OCI-LY3 (cell line): ENCODE data around the gene HIVEP2.

Source experiments
- H2AFZ ChIP-seq: fragments of 200-600, 300-600 bp; shearing (Covaris generic); 2 replicates; pipeline ENCODE4 v1.6.0; 2014; ENCODE audit warnings: antibody characterized with exemption, low read depth, low read length
- H3K27ac ChIP-seq: fragments of 200-600, 300-600 bp; sonication (generic); 2 replicates; pipeline ENCODE4 v1.5.1; 2014; ENCODE audit warnings: mild to moderate bottlenecking, low read length, moderate library complexity, mixed read lengths
- H3K27me3 ChIP-seq: fragments of 200-600, 300-600 bp; sonication (generic); 2 replicates; pipeline ENCODE4 v1.6.1; 2014; ENCODE audit warnings: low read depth, low read length, mixed read lengths
- H3K36me3 ChIP-seq: fragments of 200-600, 300-600 bp; sonication (generic); replicated peaks from 2 replicates; pipeline ENCODE3; 2014; ENCODE audit warnings: low read depth, low read length, mixed read lengths
- H3K4me1 ChIP-seq: fragments of 300-600, 200-600 bp; sonication (generic); 2 replicates; pipeline ENCODE4 v1.6.1; 2014; ENCODE audit warnings: low read length, mixed read lengths
- H3K4me2 ChIP-seq: fragments of 200-600, 300-600 bp; sonication (generic); 2 replicates; pipeline ENCODE4 v1.6.1; 2014; ENCODE audit warnings: low read length, mixed read lengths
- H3K4me3 ChIP-seq: fragments of 300-600, 200-600 bp; sonication (generic); 2 replicates; pipeline ENCODE4 v1.5.1; 2014; ENCODE audit warnings: antibody characterized with exemption, mild to moderate bottlenecking, low read length, moderate library complexity
- H3K79me2 ChIP-seq: fragments of 300-600, 200-600 bp; shearing (Covaris generic); 2 replicates; pipeline ENCODE4 v1.6.1; 2014; ENCODE audit warnings: mild to moderate bottlenecking, low read length, mixed read lengths
- H3K9ac ChIP-seq: fragments of 300-600, 200-600 bp; shearing (Covaris generic); 2 replicates; pipeline ENCODE4 v1.6.0; 2014; ENCODE audit warnings: mild to moderate bottlenecking, low read length, moderate library complexity
- H3K9me3 ChIP-seq: fragments of 200-600, 300-600 bp; shearing (Covaris generic); 2 replicates; pipeline ENCODE4 v1.6.1; 2014; ENCODE audit warnings: low read length, mixed read lengths; ENCODE audit not compliant: insufficient read depth
- H4K20me1 ChIP-seq: fragments of 200-600, 300-600 bp; sonication (generic); 2 replicates; pipeline ENCODE4 v1.6.1; 2016; ENCODE audit warnings: low read length, mixed read lengths; ENCODE audit not compliant: insufficient read depth
- EZH2phosphoT487 ChIP-seq: fragments of 200-600 bp; shearing (Covaris generic); IDR thresholded peaks from 2 replicates; pipeline ENCODE4 v1.6.1; 2018; ENCODE audit warnings: antibody characterized with exemption, mixed run types, low read depth
- TF ChIP-seq, protein P1 (sequence below): fragments of 200-600, 300-600 bp; sonication (generic); IDR thresholded peaks from 2 replicates; pipeline ENCODE4 v1.5.1; 2014; ENCODE audit warnings: antibody characterized with exemption, low read length, low read depth

The HIVEP2 gene

DNA sequence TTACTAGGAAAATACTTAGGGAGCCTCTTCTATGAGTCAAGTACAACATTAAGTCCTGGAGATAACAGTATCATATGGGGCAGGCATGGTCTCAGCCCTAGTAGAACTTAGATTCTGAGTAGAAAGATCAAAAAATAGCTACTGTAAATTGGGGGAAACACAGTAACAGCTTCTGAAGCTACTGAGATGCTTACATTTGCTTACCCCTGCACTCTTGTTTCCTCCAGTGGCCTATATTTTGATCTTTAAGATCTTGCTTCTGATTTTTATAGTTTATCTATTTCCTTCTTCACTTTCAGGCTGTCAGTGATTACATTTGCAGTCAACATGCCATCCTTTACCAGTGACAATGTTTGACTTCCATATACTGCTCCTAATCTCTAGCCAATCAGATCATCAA is 35.3 kb downstream of the HIVEP2 start:
- H3K4me3 ChIP-seq, result no peak overlapping the region
- no peaks in the 10 kb centered on the region for H3K9me3 ChIP-seq
- peaks cover 53% of the 10 kb centered on the region for H3K79me2 ChIP-seq
- peaks cover 10% of the 10 kb centered on the region; the same call in 1 of the 2 replicates for H4K20me1 ChIP-seq
- no peak overlapping the region for H3K9ac ChIP-seq
- H3K36me3 ChIP-seq, result peaks cover 10% of the 10 kb centered on the region
- H3K27me3 ChIP-seq, result no peaks in the 10 kb centered on the region
- no peak overlapping the region for H2AFZ ChIP-seq
- TF ChIP-seq, protein P1, sequence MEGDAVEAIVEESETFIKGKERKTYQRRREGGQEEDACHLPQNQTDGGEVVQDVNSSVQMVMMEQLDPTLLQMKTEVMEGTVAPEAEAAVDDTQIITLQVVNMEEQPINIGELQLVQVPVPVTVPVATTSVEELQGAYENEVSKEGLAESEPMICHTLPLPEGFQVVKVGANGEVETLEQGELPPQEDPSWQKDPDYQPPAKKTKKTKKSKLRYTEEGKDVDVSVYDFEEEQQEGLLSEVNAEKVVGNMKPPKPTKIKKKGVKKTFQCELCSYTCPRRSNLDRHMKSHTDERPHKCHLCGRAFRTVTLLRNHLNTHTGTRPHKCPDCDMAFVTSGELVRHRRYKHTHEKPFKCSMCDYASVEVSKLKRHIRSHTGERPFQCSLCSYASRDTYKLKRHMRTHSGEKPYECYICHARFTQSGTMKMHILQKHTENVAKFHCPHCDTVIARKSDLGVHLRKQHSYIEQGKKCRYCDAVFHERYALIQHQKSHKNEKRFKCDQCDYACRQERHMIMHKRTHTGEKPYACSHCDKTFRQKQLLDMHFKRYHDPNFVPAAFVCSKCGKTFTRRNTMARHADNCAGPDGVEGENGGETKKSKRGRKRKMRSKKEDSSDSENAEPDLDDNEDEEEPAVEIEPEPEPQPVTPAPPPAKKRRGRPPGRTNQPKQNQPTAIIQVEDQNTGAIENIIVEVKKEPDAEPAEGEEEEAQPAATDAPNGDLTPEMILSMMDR, result no peak
- TF ChIP-seq EZH2phosphoT487, result no peak
- no peak overlapping the region for H3K27ac ChIP-seq
- no peak overlapping the region for H3K4me2 ChIP-seq
- H3K4me1 ChIP-seq, result peaks cover 53% of the 10 kb centered on the region

DNA sequence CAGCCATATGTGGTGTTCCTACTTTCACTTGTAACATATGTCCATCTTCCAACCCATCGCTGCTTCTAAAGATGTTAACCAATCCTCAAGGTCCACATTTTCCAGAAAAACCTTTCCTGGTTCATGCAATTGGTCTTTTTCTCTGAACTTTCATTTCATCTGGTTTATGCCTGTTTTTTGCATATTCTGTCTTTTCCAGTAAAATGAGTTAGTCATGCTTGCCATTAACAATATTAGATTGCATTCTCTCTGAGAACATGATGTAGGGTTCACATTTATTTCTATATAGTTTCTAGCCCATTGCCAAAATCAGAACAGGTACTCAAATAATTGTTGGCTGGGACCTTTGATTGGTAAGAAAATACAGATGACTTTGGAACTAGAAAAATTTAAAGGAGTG is 36.7 kb downstream of the HIVEP2 start:
- Histone ChIP-seq H3K9ac (no peak overlapping the region), H3K4me2 (no peak overlapping the region), H3K27me3 (no peaks in the 10 kb centered on the region), H3K4me3 (no peak overlapping the region), H3K9me3 (no peaks in the 10 kb centered on the region), H3K79me2 (peaks cover 67% of the 10 kb centered on the region), H2AFZ (no peak overlapping the region), H3K4me1 (peaks cover 44% of the 10 kb centered on the region), H4K20me1 (peaks cover 10% of the 10 kb centered on the region; the same call in 1 of the 2 replicates), H3K27ac (no peak overlapping the region), H3K36me3 (peaks cover 10% of the 10 kb centered on the region)
- TF ChIP-seq, protein P1, result no peak
- TF ChIP-seq EZH2phosphoT487, result no peak

DNA sequence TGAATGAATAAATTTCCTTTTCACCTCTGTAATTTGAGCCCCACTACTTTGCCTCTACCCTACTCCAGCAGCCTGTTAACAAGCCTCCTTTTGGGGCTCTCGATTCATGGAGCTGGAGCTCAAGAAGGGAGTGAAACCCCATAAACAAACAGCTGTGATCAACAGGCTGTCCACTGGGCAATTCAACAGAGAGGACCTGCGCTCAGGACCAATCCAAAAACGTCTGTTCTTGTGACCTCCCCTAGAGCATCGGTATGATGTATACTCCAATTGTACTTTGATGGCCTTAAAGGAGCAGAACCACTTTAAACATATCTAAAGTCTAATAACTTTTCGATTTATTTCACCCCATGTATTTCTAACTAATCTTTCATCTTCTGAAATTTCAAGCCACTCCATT is 37.4 kb downstream of the HIVEP2 start:
- Histone ChIP-seq H3K9ac (no peak overlapping the region), H3K4me2 (peak overlapping the region; percentile 87), H3K79me2 (peaks cover 71% of the 10 kb centered on the region), H3K36me3 (peaks cover 8% of the 10 kb centered on the region), H3K27ac (peak overlapping the region; percentile 47), H3K9me3 (no peaks in the 10 kb centered on the region), H4K20me1 (peaks cover 6% of the 10 kb centered on the region; the same call in 1 of the 2 replicates), H3K4me1 (peaks cover 45% of the 10 kb centered on the region), H2AFZ (no peak overlapping the region), H3K4me3 (peak overlapping the region; percentile 71), H3K27me3 (no peaks in the 10 kb centered on the region)
- TF ChIP-seq, protein P1, result no peak

DNA sequence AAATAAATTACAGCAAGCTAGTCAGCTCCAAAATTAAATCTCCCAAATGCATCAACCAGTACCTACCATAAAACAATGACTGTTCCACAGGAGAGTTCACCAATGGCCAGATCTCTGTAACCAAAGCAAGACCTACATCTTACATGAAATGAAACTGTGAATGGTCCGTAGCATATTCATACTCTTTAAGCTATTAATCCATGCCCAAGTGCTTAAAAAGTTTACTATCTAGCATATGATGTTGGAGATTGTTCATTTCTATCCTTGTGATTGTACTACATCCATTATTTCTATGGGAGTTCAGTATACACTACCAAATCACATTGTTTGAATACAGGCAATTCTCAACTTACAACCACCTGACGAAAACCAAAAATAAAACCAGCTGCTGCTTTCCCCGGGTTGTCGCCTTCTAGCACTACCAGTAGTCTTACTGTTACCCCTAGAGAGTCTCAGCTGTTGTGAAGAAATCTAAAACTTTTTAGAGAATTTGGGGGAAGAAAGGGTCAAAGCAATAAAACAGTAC is 38.0 kb downstream of the HIVEP2 start:
- Histone ChIP-seq H3K4me2 (peak overlapping the region; percentile 87), H3K9ac (peak overlapping the region; percentile 32; the same call in 1 of the 2 replicates), H4K20me1 (peaks cover 6% of the 10 kb centered on the region; the same call in 1 of the 2 replicates), H3K27ac (peak overlapping the region; percentile 47), H3K27me3 (no peaks in the 10 kb centered on the region), H3K4me3 (peak overlapping the region; percentile 71), H3K9me3 (no peaks in the 10 kb centered on the region), H3K4me1 (peaks cover 43% of the 10 kb centered on the region), H3K36me3 (peaks cover 3% of the 10 kb centered on the region), H2AFZ (no peak overlapping the region), H3K79me2 (peaks cover 71% of the 10 kb centered on the region)
- TF ChIP-seq EZH2phosphoT487, result no peak
- TF ChIP-seq, protein P1, result no peak
